Stimulated activated CD4-positive, alpha-beta T cell treated with anti-CD3 and anti-CD28 coated beads, Interleukin-4, amount 100 ng/mL, for 1 hour (primary cell): Measurements from ENCODE around the gene VWC2.

Experiments
- DNase-seq: peaks from one replicate; pipeline ENCODE4 v3.0.0-alpha.2; 2020

VWC2 gene

DNA sequence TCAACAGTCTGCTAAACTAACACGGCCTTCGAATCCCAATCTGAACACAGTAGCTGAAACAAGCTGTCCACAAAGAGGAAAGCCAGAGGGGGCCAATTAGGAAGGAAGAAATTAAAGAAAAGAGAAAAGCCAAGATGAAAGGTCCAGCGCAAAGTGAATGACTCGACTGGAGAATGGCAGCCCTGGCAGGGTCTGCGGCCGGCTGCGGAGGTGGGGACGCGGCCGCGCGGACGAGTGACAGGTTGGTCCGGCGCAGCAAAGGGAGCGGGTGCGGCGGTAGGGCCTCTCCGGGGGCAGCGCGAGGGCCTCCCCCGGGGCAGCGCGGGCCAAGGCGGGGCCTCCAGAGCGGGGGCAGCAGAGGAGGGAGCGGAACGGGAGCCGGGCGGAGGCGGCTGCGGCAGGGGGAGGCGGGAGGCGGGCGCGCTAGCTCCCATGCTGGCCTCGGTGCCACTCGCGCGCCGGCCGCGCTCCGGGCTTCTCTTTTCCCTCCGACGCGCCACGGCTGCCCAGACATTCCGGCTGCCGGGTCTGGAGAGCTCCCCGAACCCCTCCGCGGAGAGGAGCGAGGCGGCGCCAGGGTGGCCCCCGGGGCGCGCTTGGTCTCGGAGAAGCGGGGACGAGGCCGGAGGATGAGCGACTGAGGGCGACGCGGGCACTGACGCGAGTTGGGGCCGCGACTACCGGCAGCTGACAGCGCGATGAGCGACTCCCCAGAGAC lies at the start of gene VWC2:
VWC2 (plus strand) TSS at position 421 of the 718 bp plus-strand sequence. CDS start 1,798 bp downstream, outside the sequence.
- DNase-seq = no peak

DNA sequence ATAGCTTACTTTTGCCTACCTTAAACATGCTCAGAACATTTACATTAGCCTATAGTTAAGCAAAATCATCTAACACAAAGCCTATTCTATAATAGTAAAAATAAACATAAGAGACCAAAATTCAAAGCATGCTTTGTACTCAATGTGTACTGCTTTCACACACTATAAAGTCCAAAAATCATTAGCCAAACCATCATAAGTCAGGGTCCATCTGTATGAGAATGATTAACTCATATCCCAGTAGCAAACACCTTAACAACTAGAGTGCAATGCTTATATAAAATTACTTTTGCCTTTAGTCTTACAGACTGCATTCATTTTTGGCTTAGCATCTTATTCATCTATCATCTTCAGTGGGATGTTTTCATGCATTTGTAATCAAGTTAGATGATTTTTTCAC lies 49.4 kb upstream of the VWC2 start:
- no peak for DNase-seq

DNA sequence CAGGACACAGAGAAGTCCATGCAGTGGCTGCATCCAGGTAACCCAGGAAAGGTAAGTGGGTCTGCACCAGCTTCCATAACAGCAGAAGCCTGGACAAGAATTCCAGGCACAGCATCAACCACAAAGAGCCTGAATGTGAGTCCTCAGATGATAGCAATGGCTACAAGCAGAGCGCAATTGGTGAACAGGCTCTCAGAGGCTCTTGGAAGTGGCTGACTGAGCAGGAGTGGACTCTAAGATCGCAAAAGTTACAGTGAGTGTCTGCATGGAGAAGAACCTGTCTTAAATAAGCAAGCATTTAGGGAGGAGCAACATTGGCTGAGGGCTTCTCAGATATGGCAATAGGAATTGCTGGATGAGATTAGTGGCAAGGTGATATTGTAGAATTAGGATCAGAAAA lies 41.6 kb upstream of the VWC2 start:
- DNase-seq = no peak

DNA sequence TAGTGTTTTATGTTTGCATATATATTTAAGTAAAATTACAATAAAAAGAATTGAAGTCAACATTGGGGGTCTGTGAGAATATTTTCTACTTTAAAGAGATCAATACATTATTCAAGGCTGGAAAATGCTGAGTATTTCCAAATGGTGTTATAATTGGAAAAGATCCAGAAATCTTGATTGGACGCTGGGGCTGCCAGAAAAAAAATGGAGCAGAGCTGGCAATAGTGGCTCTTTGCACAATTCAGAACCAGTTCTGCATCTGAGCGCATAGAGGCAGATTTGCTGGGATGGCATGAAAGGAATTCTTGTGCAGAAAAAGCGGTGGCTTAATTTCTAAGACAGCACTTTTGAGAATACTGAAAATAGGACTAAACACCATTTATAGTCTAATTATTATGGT lies 10.8 kb upstream of the VWC2 start:
- DNase-seq = no peak

DNA sequence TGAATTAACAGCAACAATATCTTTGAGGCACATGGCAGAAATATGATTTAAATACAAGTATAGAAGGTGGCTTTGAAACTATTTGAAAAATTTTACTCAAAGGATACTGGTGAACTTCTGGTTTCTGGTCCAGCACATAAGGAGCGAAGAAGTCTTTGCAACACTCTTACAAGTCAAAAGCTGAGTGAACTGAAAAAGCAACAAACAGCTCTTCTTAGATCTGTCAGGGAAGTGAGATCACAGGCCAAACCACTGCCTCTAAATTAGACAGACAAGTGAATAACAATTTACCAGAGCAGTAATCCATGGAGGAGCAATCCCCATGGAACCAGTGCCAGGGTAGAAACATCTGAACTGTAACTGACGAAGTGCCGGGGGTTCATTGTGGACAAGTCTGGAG lies 9.6 kb upstream of the VWC2 start:
- no peak for DNase-seq

DNA sequence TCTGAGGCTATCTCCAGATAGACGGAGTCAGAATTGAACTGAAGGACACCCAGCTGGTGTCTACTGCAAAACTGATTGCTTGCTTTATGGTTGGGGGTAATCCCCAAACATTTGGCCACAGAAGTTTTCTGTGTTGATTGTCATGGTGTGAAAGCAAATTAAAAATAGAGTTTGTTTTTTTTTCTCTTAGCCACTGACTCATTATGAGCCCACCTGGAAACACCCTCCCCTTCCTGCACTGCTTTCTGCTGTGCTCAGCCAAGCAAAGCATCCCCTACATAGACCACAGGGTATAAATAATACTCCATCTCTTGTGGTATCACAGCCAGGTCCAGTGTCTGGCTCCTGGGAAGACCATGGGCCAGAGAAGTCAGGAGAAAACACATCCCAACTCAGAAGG lies 6.5 kb upstream of the VWC2 start:
- DNase-seq = no peak

DNA sequence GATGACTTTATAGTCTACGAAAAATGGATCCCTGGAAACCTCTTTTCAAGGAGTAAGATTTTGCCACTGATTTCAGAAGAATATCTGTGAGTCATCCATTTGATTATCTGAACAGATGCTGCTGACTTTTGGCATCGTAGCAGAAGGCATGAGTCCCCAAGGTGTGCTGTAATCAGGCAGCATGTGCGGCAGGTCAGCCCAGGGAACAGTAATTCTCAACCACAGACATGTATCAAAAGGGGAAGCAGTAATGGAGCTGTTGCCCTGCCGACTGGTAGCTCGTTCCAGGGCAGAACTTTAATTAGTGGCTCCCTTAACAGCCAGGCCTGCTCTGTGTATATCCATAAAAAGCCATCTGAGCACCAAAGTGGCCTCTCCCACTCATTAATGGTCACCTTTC lies 5.7 kb upstream of the VWC2 start:
- DNase-seq = no peak

DNA sequence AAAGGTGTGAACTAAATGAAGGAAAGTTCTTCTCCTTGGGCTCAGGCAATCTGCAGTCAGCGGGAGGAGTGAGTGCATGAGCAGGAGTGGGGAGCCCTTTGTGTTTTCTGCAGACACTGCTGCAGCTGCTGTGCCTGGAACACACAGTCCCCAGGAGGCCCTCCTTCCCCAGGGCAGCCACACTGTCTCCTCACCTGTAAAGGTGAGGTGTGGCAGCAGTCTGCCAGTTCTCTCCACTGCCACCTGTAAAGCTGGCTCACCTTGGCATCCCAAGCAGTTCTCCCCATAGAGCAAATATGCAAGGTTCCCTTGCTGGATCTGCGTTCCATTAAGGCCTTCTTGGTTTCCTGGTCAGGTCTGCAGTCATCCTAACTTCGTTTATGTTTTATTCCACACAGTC lies 5.2 kb upstream of the VWC2 start:
- DNase-seq = no peak

DNA sequence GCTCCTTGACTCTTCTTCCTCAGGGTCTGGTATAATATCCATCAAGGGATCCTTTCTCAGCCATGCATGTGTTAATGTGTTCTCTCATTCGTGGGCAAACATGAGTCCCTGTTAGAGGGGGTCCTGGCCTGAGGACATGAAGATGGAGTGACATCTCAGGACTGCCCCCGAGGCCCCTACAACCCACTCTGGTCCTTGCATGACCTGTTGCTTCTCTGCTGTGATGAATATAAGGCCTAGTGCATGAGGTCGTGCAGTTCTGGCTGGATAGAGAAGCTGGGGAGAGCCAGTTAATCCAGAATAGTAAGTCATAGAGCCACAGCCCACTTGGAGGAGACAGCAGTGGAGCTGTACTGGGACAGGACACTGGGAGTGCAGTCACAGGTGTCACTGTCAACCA lies 4.6 kb upstream of the VWC2 start:
- DNase-seq = no peak

DNA sequence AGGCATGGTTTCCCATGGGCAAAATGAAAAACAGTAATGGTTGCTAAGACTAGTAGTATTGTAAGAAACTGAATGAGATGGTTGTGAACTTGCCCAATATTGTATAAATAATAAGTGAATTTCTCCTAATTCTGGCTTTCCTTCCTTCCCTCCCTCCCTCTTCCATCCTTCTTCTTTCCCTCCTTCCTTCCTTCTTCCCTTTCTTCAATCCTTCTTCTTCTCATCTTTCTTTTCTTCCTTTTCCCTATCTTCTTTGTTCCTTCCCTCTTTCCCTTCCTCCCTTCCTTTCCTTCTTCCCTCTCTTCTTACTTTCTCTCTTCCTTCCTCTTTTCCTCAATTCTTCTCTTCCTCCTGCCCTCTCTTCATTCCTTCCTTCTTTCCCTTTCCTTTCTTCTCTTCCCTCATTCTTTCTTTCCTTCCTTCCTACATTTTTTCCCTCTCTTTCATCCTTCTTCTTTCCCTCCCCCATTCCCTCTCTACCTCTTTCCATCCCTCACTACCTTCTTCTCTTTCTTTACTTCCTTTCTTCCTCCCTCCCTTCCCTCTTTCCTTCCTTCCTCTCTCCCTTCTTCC lies 4.1 kb upstream of the VWC2 start:
- no peak for DNase-seq

DNA sequence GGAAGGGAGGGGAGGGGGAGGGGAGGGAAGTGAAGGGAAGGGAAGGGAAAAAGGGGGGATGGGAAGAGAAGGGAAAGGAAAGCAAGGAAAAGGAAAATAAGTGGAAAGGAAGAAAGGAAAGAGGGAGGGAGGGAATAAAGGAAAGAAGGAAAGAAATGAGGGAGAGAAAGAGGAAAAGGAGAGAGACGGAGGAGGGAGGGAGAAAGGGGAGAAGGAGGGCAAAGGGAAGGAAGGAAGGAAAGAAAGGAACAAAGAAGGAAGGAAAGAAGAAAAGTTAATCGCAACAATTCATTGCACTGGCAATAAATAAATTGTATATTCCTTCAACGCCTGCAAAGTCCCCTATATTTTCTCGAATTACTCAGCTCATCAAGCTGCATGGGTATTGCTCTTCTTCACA lies 2.6 kb upstream of the VWC2 start:
- DNase-seq = no peak

DNA sequence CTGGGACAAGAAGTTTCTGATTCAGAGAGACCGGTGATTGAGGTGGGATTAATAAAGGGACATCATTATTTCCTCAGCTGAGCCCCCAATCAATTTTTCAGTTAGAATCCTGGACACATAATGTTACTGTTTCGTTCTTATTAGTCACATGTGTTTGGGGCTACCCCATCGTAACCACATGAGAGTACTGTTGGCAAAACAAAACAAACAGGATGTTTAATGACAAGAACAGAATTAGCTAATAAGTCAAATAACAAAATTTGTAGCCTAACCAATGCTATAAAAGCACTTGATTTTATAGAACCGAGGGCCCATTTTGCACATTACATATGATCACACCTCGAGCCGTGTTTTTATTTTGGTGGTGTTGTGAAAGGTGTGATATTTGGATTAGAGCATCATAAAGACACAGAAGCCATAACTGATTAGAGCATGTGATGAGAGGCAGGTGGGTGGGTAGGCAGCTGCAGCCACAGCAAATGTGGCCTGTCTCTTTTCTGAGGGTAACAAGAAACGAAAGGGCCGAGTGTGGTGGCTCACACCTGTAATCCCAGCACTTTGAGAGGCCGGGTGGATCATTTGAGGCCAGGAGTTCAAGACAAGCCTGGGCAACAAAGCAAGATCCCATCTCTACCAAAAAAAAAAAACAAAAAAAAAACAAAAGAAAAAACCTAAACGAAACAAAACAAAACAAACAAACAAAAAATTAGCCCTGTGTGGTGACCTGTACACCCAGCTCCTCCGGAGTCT lies 1.8 kb upstream of the VWC2 start:
- no peak for DNase-seq

DNA sequence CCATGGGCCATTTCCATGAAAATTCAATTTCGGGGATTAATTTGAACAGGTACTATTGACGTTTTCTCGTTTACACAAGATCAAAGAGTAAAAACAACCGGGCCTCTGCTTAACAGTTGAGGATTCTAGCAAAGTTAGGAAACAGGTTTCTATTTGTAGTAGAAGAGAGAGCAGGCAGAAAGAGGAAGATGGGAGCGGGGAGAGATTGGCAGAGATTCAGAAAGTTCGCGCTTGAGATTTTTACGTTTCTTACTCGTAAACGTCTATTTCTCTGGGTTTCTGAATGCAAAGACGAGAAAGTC lies 571 bp upstream of the VWC2 start:
- no peak for DNase-seq

DNA sequence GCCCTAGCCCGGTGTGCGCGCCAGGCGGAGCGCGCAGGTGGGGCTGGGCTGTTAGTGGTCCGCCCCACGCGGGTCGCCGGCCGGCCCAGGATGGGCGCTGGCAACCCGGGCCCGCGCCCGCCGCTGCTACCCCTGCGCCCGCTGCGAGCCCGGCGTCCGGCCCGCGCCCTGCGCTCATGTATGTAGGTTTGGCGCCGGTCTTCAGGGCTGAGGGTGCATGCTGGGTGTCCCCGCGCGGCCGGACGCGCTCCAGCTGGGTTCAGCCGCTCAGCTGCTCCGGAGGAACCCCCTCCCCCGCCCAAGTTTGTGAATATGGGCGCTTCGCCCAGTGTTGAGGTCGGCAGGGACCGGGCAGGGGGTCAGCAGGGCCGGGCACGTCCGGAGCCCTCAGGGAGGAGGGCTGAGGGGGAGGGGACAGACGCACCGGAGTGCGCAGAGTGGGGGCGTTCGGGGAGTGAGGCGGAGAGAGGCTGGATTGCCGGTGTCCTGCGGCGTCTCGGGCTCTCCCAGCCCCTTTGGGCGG lies 559 bp downstream of the VWC2 start:
- DNase-seq = no peak

DNA sequence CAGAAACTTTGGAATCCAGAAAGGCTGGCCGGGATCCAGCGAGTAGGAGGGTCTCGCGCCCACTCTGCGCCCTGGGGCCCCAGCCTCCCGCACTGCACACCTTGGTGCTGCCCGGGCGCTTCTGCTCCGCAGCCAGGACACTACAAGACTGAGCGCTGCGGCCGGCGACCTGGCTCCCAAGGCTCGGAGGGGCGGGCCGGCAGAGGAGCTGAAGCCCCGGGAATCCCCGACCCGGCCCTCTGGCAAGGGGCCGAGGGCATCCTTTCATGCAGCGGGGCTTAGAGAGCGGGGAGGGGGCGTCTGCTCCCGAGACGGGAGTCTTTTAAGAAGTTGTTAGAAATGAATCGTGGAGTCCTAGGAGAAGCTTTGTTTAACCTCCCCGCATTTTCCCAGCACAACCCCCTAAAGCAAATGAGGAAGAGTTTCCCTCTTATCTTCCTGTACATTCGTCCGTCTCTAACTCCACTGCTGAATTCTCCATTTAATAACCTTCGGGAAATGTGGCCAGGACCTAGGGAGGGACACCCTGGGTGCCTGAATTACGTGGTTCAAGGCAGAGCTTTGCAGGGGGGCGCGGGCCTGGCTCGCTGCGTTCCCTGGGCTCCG lies 1.1 kb downstream of the VWC2 start:
- DNase-seq = no peak

DNA sequence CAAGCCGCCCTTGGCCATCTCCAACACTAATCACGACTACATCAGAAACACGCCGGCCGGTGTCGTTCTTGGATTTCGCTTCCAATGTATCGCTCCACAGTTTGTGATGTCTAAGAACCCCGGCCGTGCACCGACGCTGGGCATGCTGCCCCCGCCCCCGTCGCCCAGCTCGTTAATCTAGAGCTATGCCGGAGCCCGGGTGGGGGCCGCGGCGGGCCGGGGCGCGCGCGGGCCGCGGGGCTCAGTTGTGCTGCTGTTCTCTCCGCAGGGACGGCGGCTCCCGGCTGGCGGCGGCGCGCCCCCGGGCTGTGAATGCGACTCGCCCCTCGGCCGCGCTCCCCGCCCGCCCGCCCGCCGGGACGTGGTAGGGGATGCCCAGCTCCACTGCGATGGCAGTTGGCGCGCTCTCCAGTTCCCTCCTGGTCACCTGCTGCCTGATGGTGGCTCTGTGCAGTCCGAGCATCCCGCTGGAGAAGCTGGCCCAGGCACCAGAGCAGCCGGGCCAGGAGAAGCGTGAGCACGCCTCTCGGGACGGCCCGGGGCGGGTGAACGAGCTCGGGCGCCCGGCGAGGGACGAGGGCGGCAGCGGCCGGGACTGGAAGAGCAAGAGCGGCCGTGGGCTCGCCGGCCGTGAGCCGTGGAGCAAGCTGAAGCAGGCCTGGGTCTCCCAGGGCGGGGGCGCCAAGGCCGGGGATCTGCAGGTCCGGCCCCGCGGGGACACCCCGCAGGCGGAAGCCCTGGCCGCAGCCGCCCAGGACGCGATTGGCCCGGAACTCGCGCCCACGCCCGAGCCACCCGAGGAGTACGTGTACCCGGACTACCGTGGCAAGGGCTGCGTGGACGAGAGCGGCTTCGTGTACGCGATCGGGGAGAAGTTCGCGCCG lies 1.9 kb downstream of the VWC2 start:
- DNase-seq = no peak

DNA sequence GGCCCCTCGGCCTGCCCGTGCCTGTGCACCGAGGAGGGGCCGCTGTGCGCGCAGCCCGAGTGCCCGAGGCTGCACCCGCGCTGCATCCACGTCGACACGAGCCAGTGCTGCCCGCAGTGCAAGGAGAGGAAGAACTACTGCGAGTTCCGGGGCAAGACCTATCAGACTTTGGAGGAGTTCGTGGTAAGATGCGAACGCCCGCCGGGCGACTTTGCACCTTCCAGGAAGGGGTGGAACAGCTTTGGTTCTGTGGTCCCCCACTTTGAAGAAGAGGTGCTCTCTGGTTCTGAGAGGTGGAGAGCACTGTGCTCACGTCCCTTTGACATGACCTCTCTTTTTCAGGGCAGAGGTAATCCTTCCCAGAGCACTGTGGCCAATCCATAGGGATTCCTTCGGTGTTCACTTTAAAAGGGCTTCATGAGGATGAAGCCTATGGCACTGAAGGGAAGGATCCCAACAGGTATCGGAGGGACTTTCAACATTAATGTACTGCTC lies 2.6 kb downstream of the VWC2 start:
- DNase-seq = no peak

DNA sequence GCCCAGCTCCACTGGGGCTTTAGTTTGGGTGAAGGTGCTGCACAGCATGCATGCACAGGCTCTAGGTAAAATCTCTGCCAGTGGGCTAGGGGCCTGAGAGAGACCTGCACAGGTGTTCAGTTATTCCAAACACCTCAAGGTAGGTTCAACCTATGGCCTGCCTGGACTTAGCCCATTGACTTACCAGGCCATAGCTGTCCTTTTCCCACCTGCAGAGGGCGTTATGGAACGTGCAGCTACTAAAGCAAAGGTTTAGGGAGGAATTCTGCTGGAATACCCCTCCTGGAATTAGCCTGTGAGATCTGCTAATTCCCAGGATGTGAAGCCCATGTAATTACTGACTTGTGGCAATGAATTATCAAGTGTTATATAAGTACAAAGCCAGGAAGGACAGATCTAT lies 3.6 kb downstream of the VWC2 start:
- no peak for DNase-seq

DNA sequence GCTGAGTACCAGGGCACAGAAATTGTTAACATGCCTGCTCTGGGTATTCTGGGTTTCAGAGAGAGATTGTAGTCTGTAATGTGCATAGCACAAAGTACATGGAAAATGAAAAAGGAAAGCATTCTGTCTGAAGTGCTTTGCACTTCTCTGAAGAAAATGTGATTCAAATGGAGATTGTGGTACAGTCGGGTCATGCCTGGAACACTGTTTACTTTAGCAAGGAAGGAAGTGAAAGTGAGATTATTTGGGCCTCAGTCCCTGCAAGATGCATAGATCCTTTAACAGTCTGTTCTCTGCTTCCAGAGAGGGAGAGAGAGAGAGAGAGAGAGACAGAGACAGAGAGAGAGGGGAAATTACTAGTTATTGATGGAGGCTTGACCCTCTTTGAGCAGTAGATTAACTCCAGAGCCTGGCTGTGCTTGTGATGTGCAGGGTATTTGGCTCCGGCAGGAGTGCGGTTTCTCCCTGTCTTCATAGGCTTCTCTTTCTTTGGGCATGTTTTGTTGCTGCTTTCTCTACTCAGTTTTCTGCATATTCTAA lies 5.4 kb downstream of the VWC2 start:
- DNase-seq = no peak

DNA sequence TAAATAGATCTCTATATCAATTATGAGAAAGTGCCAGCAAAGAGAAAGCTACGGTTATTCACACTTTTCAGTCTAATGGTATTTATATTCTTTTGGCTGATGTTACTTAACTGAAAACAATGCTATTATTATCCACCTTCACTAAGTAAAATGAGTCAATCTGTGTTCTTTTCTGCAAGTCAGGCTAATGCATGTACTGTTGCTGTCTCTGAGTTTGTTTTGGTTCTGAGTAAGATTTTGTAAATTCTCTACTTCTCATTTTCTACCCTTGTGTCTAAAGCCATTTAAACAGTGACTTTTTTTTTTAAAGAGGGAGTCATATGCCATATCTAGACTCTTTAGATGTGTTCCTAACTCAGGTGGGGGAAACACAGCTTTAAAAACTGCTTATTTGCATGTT lies 7.5 kb downstream of the VWC2 start:
- no peak for DNase-seq

DNA sequence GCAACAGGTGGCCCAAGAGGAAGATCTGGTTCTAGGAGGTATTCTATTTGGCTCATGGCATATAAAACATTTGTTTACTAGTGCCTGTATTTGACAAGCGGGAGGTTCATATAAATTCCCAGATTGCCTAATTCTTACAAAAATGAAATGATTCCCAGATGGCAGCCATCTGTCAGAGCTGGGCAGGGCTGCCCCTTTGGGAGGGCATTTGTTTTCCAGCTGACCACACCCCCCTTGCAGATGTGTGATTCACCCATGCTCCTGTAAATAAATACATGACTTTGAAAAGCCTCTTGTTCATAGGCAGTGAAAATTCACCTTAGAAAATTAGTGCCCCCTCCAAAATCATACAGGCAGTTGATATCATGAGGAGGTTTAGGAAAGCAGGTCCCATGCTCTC lies 8.6 kb downstream of the VWC2 start:
- no peak for DNase-seq

DNA sequence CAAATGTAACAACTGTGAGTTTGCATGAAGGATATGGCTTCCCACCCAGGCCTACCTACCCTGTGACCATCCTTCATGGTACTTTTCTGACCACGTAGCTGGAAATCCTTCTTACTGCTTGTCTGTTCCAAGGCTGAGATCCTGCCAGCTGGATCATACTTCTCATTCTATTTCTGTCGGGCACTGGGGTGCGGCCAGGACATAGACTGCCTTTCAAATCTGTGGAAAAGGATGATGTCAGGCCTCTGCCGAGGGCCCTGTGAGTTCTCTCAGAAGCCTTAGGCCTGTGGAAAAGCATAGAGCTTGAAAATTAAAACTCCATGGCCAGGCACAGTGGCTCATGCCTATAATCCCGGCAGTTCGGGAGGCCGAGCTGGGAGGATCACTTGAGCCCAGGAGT lies 10.0 kb downstream of the VWC2 start:
- no peak for DNase-seq
